OCI-LY1 (cell line): ENCODE data around the gene KLF11.

Experiments
- CTCF ChIP-seq: fragments of 200-600 bp; sonication (generic), shearing (Covaris generic); IDR thresholded peaks from 2 replicates; pipeline ENCODE4 v1.5.1; 2017; ENCODE audit warnings: mild to moderate bottlenecking, antibody characterized with exemption, low read length, moderate library complexity, mixed read lengths
- EZH2 ChIP-seq: fragments of 200-600 bp; sonication (generic), shearing (Covaris generic); IDR thresholded peaks from 2 replicates; pipeline ENCODE4 v1.8.0; 2017; ENCODE audit warnings: borderline replicate concordance, mixed run types, mild to moderate bottlenecking, antibody characterized with exemption, low read length, moderate library complexity, mixed read lengths

GRCh38 chr2:10087360-10087759 lies 44.0 kb downstream of the KLF11 start:
- no peak for TF ChIP-seq CTCF
- no peak for TF ChIP-seq EZH2
